GM23338 (cell line): Measurements from ENCODE around the gene GAL3ST1. TPM values are rescaled to one million over a fixed set of nuclear protein-coding genes. Genes with fewer than 3 reads are reported as not detected.

ENCODE experiments used
- ATAC-seq: fragments of 200-7000 bp; cut with Tn5 transposase; 3 replicates; pipeline ENCODE4 v1.9.1; 2020
- DNase-seq: peaks from one replicate; pipeline ENCODE4 v3.0.0-alpha.2; 2015; ENCODE audit warnings: low spot score
- H2AFZ ChIP-seq: fragments of 200-600 bp; sonication (generic); 2 replicates; pipeline ENCODE4 v1.8.0; 2016; ENCODE audit warnings: antibody characterized with exemption, mild to moderate bottlenecking, moderate library complexity
- H3F3A ChIP-seq: fragments of 200-600 bp; sonication (generic); replicated peaks from 2 replicates; pipeline ENCODE4 v1.8.0; 2017; ENCODE audit warnings: antibody characterized with exemption, mixed run types, low read depth
- H3K27ac ChIP-seq: fragments of 200-600 bp; sonication (generic); 2 replicates; pipeline ENCODE4 v1.6.1; 2016; ENCODE audit warnings: low read depth
- H3K27me3 ChIP-seq: fragments of 200-600 bp; sonication (generic); 2 replicates; pipeline ENCODE4 v1.8.0; 2016; ENCODE audit warnings: mild to moderate bottlenecking, mixed run types, moderate library complexity; ENCODE audit not compliant: insufficient read depth
- H3K36me3 ChIP-seq: fragments of 200-600 bp; sonication (generic); 2 replicates; pipeline ENCODE4 v1.8.0; 2016; ENCODE audit warnings: mild to moderate bottlenecking; ENCODE audit not compliant: insufficient read depth
- H3K4me1 ChIP-seq: fragments of 200-600 bp; sonication (generic); 2 replicates; pipeline ENCODE4 v1.8.0; 2016; ENCODE audit warnings: mild to moderate bottlenecking, moderate library complexity; ENCODE audit not compliant: insufficient read depth
- H3K4me2 ChIP-seq: fragments of 200-600 bp; sonication (generic); 2 replicates; pipeline ENCODE4 v1.7.1; 2017; ENCODE audit warnings: mixed run types
- H3K4me3 ChIP-seq: fragments of 200-600 bp; sonication (generic); 2 replicates; pipeline ENCODE4 v1.6.1; 2016; ENCODE audit warnings: mixed run types
- H3K79me2 ChIP-seq: fragments of 200-600 bp; sonication (generic); replicated peaks from 2 replicates; pipeline ENCODE4 v1.8.0; 2017; ENCODE audit warnings: mild to moderate bottlenecking; ENCODE audit not compliant: insufficient read depth
- H3K9me2 ChIP-seq: fragments of 200-600 bp; sonication (generic); 2 replicates; pipeline ENCODE4 v1.8.0; 2017; ENCODE audit not compliant: insufficient read depth
- H4K20me1 ChIP-seq: fragments of 200-600 bp; sonication (generic); replicated peaks from 2 replicates; pipeline ENCODE4 v1.8.0; 2017; ENCODE audit warnings: mild to moderate bottlenecking; ENCODE audit not compliant: insufficient read depth
- H3K27ac Mint-ChIP-seq: 2 replicates; pipeline ENCODE4 v1.8.0; 2020; ENCODE audit warnings: inconsistent platforms, mild to moderate bottlenecking, moderate library complexity, mixed read lengths
- H3K27me3 Mint-ChIP-seq: 3 replicates; pipeline ENCODE4 v1.8.0; 2022; ENCODE audit warnings: low read depth, mild to moderate bottlenecking, moderate library complexity, mixed read lengths, inconsistent platforms; ENCODE audit not compliant: insufficient read depth, poor library complexity
- H3K36me3 Mint-ChIP-seq: 3 replicates; pipeline ENCODE4 v1.8.0; 2021; ENCODE audit warnings: low read depth, mild to moderate bottlenecking, inconsistent platforms, moderate library complexity, mixed read lengths
- H3K4me1 Mint-ChIP-seq: 3 replicates; pipeline ENCODE4 v1.8.0; 2020; ENCODE audit warnings: mild to moderate bottlenecking, inconsistent platforms, mixed read lengths
- H3K4me3 Mint-ChIP-seq: 3 replicates; pipeline ENCODE4 v1.8.0; 2021; ENCODE audit warnings: moderate library complexity, mild to moderate bottlenecking, inconsistent platforms, mixed read lengths
- H3K9me3 Mint-ChIP-seq: 3 replicates; pipeline ENCODE4 v1.8.0; 2020; ENCODE audit warnings: moderate library complexity, mild to moderate bottlenecking, inconsistent platforms, mixed read lengths
- ZNF114 ChIP-seq: fragments of 250-450 bp; sonication (Bioruptor Pico); IDR thresholded peaks from 2 replicates; pipeline ENCODE4 v1.5.0; 2020; ENCODE audit warnings: mild to moderate bottlenecking, moderate library complexity
- ZNF331 ChIP-seq: fragments of 250-450 bp; sonication (Bioruptor Pico); IDR thresholded peaks from 2 replicates; pipeline ENCODE4 v1.5.0; 2020; ENCODE audit warnings: low read depth, mild to moderate bottlenecking, moderate library complexity
- polyA plus RNA-seq: library from polyadenylated mRNA; unstranded; fragments of >200 nt; fragmentation: Nextera tagmentation; extraction: Ambion mirVana; gene quantifications from 2 replicates; pipeline ENCODE4 v1.2.1, GENCODE V29; 2016
- total RNA-seq: library from RNA; depleted of rRNA; stranded (reverse); fragments of >200 nt; shearing (Covaris generic); gene quantifications from 2 replicates; pipeline ENCODE4 v1.2.3, GENCODE V29; 2014
- TF ChIP-seq, protein P1 (sequence below): fragments of 250-450 bp; sonication (Bioruptor Pico); IDR thresholded peaks from 2 replicates; pipeline ENCODE4 v1.5.0; 2020; ENCODE audit warnings: mild to moderate bottlenecking, moderate library complexity
- TF ChIP-seq, protein P2 (sequence below): IDR thresholded peaks from 2 replicates; pipeline ENCODE4 v1.6.1; 2016; ENCODE audit warnings: antibody characterized with exemption

Gene GAL3ST1
- total and polyA plus RNA-seq, 2 experiments from 2014 or later = 8.2 to 13.3 TPM

DNA sequence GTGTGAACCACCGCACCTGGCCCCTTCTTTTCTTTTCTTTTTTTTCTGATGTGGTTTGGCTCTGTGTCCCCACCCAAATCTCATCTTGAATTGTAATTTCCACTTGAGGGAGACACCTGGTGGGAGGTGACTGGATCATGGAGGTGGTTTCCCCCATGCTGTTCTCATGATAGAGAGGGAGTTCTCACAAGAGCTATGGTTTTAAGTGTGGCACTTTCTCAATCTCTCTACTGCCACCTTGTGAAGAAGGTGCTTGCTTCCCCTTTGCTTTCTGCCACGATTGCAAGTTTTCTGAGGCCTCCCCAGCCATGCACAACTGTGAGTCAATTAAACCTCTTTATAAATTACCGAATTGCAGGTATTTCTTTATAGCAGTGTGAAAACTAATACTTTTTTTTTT, 27.6 kb upstream of the GAL3ST1 start (continued):
- TF ChIP-seq, protein P1, sequence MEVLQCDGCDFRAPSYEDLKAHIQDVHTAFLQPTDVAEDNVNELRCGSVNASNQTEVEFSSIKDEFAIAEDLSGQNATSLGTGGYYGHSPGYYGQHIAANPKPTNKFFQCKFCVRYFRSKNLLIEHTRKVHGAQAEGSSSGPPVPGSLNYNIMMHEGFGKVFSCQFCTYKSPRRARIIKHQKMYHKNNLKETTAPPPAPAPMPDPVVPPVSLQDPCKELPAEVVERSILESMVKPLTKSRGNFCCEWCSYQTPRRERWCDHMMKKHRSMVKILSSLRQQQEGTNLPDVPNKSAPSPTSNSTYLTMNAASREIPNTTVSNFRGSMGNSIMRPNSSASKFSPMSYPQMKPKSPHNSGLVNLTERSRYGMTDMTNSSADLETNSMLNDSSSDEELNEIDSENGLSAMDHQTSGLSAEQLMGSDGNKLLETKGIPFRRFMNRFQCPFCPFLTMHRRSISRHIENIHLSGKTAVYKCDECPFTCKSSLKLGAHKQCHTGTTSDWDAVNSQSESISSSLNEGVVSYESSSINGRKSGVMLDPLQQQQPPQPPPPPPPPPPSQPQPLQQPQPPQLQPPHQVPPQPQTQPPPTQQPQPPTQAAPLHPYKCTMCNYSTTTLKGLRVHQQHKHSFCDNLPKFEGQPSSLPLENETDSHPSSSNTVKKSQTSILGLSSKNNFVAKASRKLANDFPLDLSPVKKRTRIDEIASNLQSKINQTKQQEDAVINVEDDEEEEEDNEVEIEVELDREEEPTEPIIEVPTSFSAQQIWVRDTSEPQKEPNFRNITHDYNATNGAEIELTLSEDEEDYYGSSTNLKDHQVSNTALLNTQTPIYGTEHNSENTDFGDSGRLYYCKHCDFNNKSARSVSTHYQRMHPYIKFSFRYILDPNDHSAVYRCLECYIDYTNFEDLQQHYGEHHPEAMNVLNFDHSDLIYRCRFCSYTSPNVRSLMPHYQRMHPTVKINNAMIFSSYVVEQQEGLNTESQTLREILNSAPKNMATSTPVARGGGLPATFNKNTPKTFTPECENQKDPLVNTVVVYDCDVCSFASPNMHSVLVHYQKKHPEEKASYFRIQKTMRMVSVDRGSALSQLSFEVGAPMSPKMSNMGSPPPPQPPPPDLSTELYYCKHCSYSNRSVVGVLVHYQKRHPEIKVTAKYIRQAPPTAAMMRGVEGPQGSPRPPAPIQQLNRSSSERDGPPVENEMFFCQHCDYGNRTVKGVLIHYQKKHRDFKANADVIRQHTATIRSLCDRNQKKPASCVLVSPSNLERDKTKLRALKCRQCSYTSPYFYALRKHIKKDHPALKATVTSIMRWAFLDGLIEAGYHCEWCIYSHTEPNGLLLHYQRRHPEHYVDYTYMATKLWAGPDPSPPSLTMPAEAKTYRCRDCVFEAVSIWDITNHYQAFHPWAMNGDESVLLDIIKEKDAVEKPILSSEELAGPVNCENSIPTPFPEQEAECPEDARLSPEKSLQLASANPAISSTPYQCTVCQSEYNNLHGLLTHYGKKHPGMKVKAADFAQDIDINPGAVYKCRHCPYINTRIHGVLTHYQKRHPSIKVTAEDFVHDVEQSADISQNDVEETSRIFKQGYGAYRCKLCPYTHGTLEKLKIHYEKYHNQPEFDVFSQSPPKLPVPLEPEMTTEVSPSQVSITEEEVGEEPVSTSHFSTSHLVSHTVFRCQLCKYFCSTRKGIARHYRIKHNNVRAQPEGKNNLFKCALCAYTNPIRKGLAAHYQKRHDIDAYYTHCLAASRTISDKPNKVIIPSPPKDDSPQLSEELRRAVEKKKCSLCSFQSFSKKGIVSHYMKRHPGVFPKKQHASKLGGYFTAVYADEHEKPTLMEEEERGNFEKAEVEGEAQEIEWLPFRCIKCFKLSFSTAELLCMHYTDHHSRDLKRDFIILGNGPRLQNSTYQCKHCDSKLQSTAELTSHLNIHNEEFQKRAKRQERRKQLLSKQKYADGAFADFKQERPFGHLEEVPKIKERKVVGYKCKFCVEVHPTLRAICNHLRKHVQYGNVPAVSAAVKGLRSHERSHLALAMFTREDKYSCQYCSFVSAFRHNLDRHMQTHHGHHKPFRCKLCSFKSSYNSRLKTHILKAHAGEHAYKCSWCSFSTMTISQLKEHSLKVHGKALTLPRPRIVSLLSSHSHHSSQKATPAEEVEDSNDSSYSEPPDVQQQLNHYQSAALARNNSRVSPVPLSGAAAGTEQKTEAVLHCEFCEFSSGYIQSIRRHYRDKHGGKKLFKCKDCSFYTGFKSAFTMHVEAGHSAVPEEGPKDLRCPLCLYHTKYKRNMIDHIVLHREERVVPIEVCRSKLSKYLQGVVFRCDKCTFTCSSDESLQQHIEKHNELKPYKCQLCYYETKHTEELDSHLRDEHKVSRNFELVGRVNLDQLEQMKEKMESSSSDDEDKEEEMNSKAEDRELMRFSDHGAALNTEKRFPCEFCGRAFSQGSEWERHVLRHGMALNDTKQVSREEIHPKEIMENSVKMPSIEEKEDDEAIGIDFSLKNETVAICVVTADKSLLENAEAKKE (CRISPR knock-in tag) = no peak
- TF ChIP-seq, protein P2, sequence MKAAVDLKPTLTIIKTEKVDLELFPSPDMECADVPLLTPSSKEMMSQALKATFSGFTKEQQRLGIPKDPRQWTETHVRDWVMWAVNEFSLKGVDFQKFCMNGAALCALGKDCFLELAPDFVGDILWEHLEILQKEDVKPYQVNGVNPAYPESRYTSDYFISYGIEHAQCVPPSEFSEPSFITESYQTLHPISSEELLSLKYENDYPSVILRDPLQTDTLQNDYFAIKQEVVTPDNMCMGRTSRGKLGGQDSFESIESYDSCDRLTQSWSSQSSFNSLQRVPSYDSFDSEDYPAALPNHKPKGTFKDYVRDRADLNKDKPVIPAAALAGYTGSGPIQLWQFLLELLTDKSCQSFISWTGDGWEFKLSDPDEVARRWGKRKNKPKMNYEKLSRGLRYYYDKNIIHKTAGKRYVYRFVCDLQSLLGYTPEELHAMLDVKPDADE = no peak

DNA sequence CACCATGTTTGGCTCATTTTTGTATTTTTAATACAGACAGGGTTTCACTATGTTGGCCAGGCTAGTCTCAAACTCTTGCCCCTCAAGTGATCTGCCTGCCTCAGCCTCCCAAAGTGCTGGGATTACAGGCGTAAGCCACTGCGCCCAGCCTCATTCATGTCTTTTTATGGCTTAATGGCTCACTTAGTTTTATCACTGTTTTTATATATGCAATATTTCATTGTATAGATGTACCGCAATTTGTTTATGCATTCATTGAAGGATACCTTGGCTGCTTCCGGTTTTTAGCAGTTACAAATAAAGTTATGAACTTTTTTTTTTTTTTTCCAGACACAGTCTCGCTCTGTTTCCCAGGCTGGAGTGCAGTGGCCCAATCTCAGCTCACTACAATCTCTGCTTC, 27.0 kb upstream of the GAL3ST1 start:
- peaks cover 5% of the 10 kb centered on the region for H3K27me3 Mint-ChIP-seq

More for the DNA sequence above, 27.0 kb upstream of the GAL3ST1 start:
- Mint-ChIP-seq H3K9me3 (peaks cover 3% of the 10 kb centered on the region; the same call in 2 of the 3 replicates), H3K4me1 (peaks cover 14% of the 10 kb centered on the region), H3K36me3 (no peaks in the 10 kb centered on the region; the same call in 2 of the 3 replicates), H3K27ac (no peak overlapping the region), H3K4me3 (no peak overlapping the region)
- Histone ChIP-seq H3K27ac (no peak overlapping the region), H2AFZ (no peak overlapping the region), H3K27me3 (no peaks in the 10 kb centered on the region), H4K20me1 (no peaks in the 10 kb centered on the region), H3K9me2 (no peaks in the 10 kb centered on the region), H3K4me3 (no peak overlapping the region), H3F3A (peaks cover 6% of the 10 kb centered on the region; the same call in 1 of the 2 replicates), H3K79me2 (no peaks in the 10 kb centered on the region), H3K36me3 (no peaks in the 10 kb centered on the region), H3K4me2 (no peak overlapping the region), H3K4me1 (peaks cover 13% of the 10 kb centered on the region)
- DNase-seq (no peak), ATAC-seq (no peak)
- TF ChIP-seq ZNF331 (CRISPR knock-in tag) = no peak
- no peak for TF ChIP-seq ZNF114 (CRISPR knock-in tag)
